K562 (cell line): Measurements from ENCODE around the gene PIGQ. TPM values are rescaled to one million over a fixed set of nuclear protein-coding genes. Genes with fewer than 3 reads are reported as not detected.

Source experiments
- ARID2 ChIP-seq: fragments of 450-650 bp; IDR thresholded peaks from 2 replicates; pipeline ENCODE4 v1.6.1; 2017; ENCODE audit warnings: antibody characterized with exemption, mild to moderate bottlenecking
- ARID4B ChIP-seq: sonication (generic); formaldehyde crosslinking; IDR thresholded peaks from 2 replicates; pipeline ENCODE4 v1.8.0; 2022; ENCODE audit warnings: mild to moderate bottlenecking, missing genetic modification reagents
- DEAF1 ChIP-seq: fragments of 450-650 bp; formaldehyde crosslinking; IDR thresholded peaks from 2 replicates; pipeline ENCODE4 v1.4.0; 2020; ENCODE audit warnings: mild to moderate bottlenecking, moderate library complexity
- GABPB1 ChIP-seq: sonication (generic); formaldehyde crosslinking; IDR thresholded peaks from 2 replicates; pipeline ENCODE4 v1.8.0; 2022; ENCODE audit warnings: mild to moderate bottlenecking, missing genetic modification reagents
- GATAD2A ChIP-seq: fragments of 450-650 bp; IDR thresholded peaks from 2 replicates; pipeline ENCODE4 v1.6.1; 2017
- ILF3 ChIP-seq: fragments of 450-650 bp; IDR thresholded peaks from 2 replicates; pipeline ENCODE4 v1.6.1; 2018; ENCODE audit warnings: antibody characterized with exemption, mild to moderate bottlenecking, moderate library complexity, borderline replicate concordance
- KLF16 ChIP-seq: IDR thresholded peaks from 2 replicates; pipeline ENCODE4 v1.6.1; 2016; ENCODE audit warnings: antibody characterized with exemption
- NCOA1 ChIP-seq: fragments of 450-650 bp; IDR thresholded peaks from 2 replicates; pipeline ENCODE4 v1.6.1; 2016; ENCODE audit warnings: low read depth
- NFATC3 ChIP-seq: fragments of 450-650 bp; IDR thresholded peaks from 2 replicates; pipeline ENCODE4 v1.6.1; 2017; ENCODE audit warnings: mild to moderate bottlenecking
- NR2C2 ChIP-seq, 2 experiments: fragments of 200-800 bp in 1 of 2; sonication (Bioruptor generic) in 1 of 2; sonication (generic) in 1 of 2; formaldehyde crosslinking in 1 of 2; IDR thresholded peaks; 2 replicates each; pipeline versions ENCODE4 v1.6.1 to v1.8.0; 2016 to 2022; ENCODE audit warnings: mild to moderate bottlenecking in 1 of 2, missing compliant biosample characterization in 1 of 2, missing genetic modification characterization in 1 of 2, missing genetic modification reagents in 1 of 2
- TRIM24 ChIP-seq, 2 experiments: fragments of 450-650 bp; IDR thresholded peaks; 2 replicates each; pipeline ENCODE4 v1.6.1; 2016
- VEZF1 ChIP-seq: fragments of 200-800 bp; sonication (Bioruptor generic); IDR thresholded peaks from 2 replicates; pipeline ENCODE4 v1.6.1; 2017; ENCODE audit warnings: missing genetic modification characterization, missing compliant biosample characterization
- XRCC4 ChIP-seq: IDR thresholded peaks from one replicate; pipeline ENCODE4 v1.6.1; 2011; ENCODE audit not compliant: insufficient read depth, insufficient read length; ENCODE audit errors: extremely low read depth
- ZBTB11 ChIP-seq, 3 experiments: fragments of 200-800 bp in 1 of 3; fragments of 250-450 bp in 1 of 3; fragments of 450-650 bp in 1 of 3; sonication (Bioruptor Pico) in 1 of 3; sonication (Bioruptor generic) in 1 of 3; formaldehyde crosslinking in 1 of 3; IDR thresholded peaks; 2 replicates each; pipeline versions ENCODE4 v1.6.1 to v1.8.0; 2016 to 2022; ENCODE audit warnings: mild to moderate bottlenecking in 2 of 3, missing genetic modification characterization in 2 of 3, missing compliant biosample characterization in 1 of 3, moderate library complexity in 1 of 3
- ZNF165 ChIP-seq: fragments of 250-450 bp; sonication (Bioruptor Pico); IDR thresholded peaks from 2 replicates; pipeline ENCODE4 v1.4.0; 2020; ENCODE audit warnings: borderline replicate concordance
- polyA plus RNA-seq, 8 experiments: library from polyadenylated mRNA; depleted of rRNA in 4 of 8; stranded (reverse) in 5 of 8; unstranded in 3 of 8; fragments of >200 nt; fragmentation: Nextera tagmentation in 2 of 8; fragmentation: Illumina TruSeq in 1 of 8; extraction: Ambion mirVana in 2 of 8; extraction: Trizol in 1 of 8; gene quantifications; 2 replicates each; pipeline versions ENCODE4 v1.2.1 to v1.2.3, GENCODE V29; 2011 to 2014; ENCODE audit warnings: inconsistent platforms in 1 of 8, missing spikeins in 1 of 8
- total RNA-seq, 7 experiments: library from RNA; depleted of rRNA in 6 of 7; stranded (reverse); fragments of >200 nt in 6 of 7; fragmentation: Illumina TruSeq in 2 of 7; extraction: Trizol in 2 of 7; gene quantifications; 2 replicates each; pipeline versions ENCODE4 v1.2.1 to v1.2.3, GENCODE V29; 2011 to 2021; ENCODE audit warnings: low replicate concordance in 1 of 7

PIGQ gene
- total and polyA plus RNA-seq, 9 of the 15 experiments (the other 6 are each of a cell fraction or from before 2014, with no cell fraction given): 0.20 to 49.6 (median 11.7) TPM

GRCh38 chr16:578870-579405, 9.2 kb downstream of the PIGQ start (continued):
- TF ChIP-seq ZBTB11 (CRISPR knock-in tag; IDR thresholded peaks at IDR 0.05) (peak in 1 of 3 experiments; percentile 47; a peak in 1 of 6 replicates), ARID4B (CRISPR knock-in tag) (peak; percentile 96), NR2C2 (CRISPR knock-in tag; IDR thresholded peaks at IDR 0.05) (peak; percentile 76), NR2C2 (tag; IDR thresholded peaks at IDR 0.05) (no peak), NCOA1 (peak; percentile 51; the same call in 1 of the 2 replicates), NFATC3 (no peak), VEZF1 (CRISPR knock-in tag) (peak; percentile 82), XRCC4 (no peak), KLF16 (peak; percentile 70; the same call in 1 of the 2 replicates), ZNF165 (CRISPR knock-in tag) (peak; percentile 95), GABPB1 (CRISPR knock-in tag) (peak; percentile 85), GATAD2A (0 out of 2 replicates have a peak, but pooled peaks have one; percentile 47), ARID2 (peak; percentile 59; the same call in 1 of the 2 replicates), ILF3 (no peak), TRIM24 (IDR thresholded peaks at IDR 0.05) (peak; percentile 22 to 62; a peak in 2 of 4 replicates), DEAF1 (CRISPR knock-in tag) (peak; percentile 63)
